Liver (tissue), 3 donors: ENCODE data around the gene IRGC.

Source experiments
- JUND ChIP-seq, 2 donors: IDR thresholded peaks; 2 replicates each; pipeline ENCODE4 v1.6.1; 2016; ENCODE audit warnings: antibody characterized with exemption in 2 of 2
- RAD21 ChIP-seq, 2 donors: IDR thresholded peaks; 2 replicates each; pipeline ENCODE4 v1.6.1; 2016; ENCODE audit warnings: antibody characterized with exemption in 2 of 2, mild to moderate bottlenecking in 2 of 2
- TF ChIP-seq, protein P1 (sequence below): IDR thresholded peaks from 2 replicates; pipeline ENCODE4 v1.6.1; 2016; ENCODE audit warnings: antibody characterized with exemption
- TF ChIP-seq, protein P2 (sequence below): fragments of 150-350 bp; IDR thresholded peaks from 2 replicates; pipeline ENCODE4 v1.5.1; 2017; ENCODE audit warnings: improper control_type of control experiment, low read depth, low read length; ENCODE audit not compliant: missing input control
- donor health status: healthy.
- donor health status: healthy.

DNA sequence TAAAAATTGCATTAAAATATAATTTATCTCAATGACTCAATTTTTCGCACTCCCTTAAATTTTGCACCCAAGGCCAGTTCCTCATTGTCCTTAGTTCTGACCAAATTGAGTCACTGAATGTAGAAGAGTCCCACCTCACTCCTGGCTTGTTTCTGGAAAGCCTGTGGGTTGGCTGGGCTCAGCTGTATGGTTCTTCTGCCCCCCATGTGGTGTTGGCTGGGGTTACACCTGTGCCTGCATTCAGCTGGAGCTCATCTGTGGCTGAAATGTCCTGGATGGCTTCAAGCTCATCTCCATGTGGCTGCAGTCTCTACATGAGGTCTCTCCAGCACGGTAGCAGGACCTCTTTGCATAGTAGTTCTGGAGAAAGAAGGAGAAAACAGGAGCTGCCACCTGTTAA is 7.2 kb upstream of the IRGC start:
- TF ChIP-seq JUND (IDR thresholded peaks at IDR 0.05) = no peak
- TF ChIP-seq, protein P1, sequence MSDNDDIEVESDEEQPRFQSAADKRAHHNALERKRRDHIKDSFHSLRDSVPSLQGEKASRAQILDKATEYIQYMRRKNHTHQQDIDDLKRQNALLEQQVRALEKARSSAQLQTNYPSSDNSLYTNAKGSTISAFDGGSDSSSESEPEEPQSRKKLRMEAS = no peak
- TF ChIP-seq RAD21 (IDR thresholded peaks at IDR 0.05) = no peak
- TF ChIP-seq, protein P2, sequence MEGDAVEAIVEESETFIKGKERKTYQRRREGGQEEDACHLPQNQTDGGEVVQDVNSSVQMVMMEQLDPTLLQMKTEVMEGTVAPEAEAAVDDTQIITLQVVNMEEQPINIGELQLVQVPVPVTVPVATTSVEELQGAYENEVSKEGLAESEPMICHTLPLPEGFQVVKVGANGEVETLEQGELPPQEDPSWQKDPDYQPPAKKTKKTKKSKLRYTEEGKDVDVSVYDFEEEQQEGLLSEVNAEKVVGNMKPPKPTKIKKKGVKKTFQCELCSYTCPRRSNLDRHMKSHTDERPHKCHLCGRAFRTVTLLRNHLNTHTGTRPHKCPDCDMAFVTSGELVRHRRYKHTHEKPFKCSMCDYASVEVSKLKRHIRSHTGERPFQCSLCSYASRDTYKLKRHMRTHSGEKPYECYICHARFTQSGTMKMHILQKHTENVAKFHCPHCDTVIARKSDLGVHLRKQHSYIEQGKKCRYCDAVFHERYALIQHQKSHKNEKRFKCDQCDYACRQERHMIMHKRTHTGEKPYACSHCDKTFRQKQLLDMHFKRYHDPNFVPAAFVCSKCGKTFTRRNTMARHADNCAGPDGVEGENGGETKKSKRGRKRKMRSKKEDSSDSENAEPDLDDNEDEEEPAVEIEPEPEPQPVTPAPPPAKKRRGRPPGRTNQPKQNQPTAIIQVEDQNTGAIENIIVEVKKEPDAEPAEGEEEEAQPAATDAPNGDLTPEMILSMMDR = no peak
